Prostate gland (tissue), 2 donors: ENCODE results near the gene CTNND2.

Experiments used
- CTCF ChIP-seq, 4 experiments: fragments of 200-600 bp in 2 of 4; fragments of 450-650 bp in 2 of 4; sonication (generic) in 2 of 4; IDR thresholded peaks; 1 replicate in 3 of 4; 2 replicates in 1 of 4; pipeline ENCODE4 v1.5.1; 2016 to 2019; ENCODE audit warnings: antibody characterized with exemption in 4 of 4, mild to moderate bottlenecking in 2 of 4, moderate library complexity in 2 of 4
- POLR2A ChIP-seq: fragments of 450-650 bp; IDR thresholded peaks from one replicate; pipeline ENCODE4 v1.6.1; 2016; ENCODE audit warnings: antibody characterized with exemption, mild to moderate bottlenecking
- POLR2AphosphoS5 ChIP-seq: sonication (generic); formaldehyde crosslinking; IDR thresholded peaks from one replicate; pipeline ENCODE4 v1.6.1; 2017; ENCODE audit warnings: antibody characterized with exemption

- no peak for TF ChIP-seq CTCF (IDR thresholded peaks at IDR 0.05)
- no peak for TF ChIP-seq POLR2AphosphoS5
- TF ChIP-seq POLR2A, result no peak
Measured at GRCh38 chr5:11432116-11432515, 472.1 kb downstream of the CTNND2 start.
